Liver (tissue), 3 donors: ENCODE data around the gene STK32C.

Experiments
- GABPA ChIP-seq, 2 donors: IDR thresholded peaks in 1 of 2; conservative IDR thresholded peaks in 1 of 2; 2 replicates each; pipeline ENCODE4 v1.6.1; 2016; ENCODE audit warnings: antibody characterized with exemption in 2 of 2, mild to moderate bottlenecking in 1 of 2, moderate library complexity in 1 of 2
- HNF4A ChIP-seq, 2 donors: conservative IDR thresholded peaks; 2 replicates each; pipeline ENCODE4 v1.6.1; 2016; ENCODE audit warnings: antibody characterized with exemption in 2 of 2, mild to moderate bottlenecking in 2 of 2
- SP1 ChIP-seq: IDR thresholded peaks from 2 replicates; pipeline ENCODE4 v1.6.1; 2018; ENCODE audit warnings: antibody characterized with exemption, mild to moderate bottlenecking
- TAF1 ChIP-seq: conservative IDR thresholded peaks from 2 replicates; pipeline ENCODE4 v1.6.1; 2016; ENCODE audit warnings: antibody characterized with exemption, mild to moderate bottlenecking
- YY1 ChIP-seq: IDR thresholded peaks from 2 replicates; pipeline ENCODE4 v1.6.1; 2016; ENCODE audit warnings: antibody characterized with exemption, mild to moderate bottlenecking
- TF ChIP-seq, protein P1 (sequence below): fragments of 150-350 bp; IDR thresholded peaks from 2 replicates; pipeline ENCODE4 v1.5.1; 2017; ENCODE audit warnings: improper control_type of control experiment, low read depth, low read length; ENCODE audit not compliant: missing input control
- TF ChIP-seq, protein P2 (sequence below): IDR thresholded peaks from 2 replicates; pipeline ENCODE4 v1.6.1; 2016; ENCODE audit warnings: antibody characterized with exemption
- TF ChIP-seq, protein P3 (sequence below): IDR thresholded peaks from 2 replicates; pipeline ENCODE4 v1.6.1; 2016; ENCODE audit warnings: antibody characterized with exemption, mild to moderate bottlenecking
- donor health status: healthy.
- donor health status: healthy.

DNA sequence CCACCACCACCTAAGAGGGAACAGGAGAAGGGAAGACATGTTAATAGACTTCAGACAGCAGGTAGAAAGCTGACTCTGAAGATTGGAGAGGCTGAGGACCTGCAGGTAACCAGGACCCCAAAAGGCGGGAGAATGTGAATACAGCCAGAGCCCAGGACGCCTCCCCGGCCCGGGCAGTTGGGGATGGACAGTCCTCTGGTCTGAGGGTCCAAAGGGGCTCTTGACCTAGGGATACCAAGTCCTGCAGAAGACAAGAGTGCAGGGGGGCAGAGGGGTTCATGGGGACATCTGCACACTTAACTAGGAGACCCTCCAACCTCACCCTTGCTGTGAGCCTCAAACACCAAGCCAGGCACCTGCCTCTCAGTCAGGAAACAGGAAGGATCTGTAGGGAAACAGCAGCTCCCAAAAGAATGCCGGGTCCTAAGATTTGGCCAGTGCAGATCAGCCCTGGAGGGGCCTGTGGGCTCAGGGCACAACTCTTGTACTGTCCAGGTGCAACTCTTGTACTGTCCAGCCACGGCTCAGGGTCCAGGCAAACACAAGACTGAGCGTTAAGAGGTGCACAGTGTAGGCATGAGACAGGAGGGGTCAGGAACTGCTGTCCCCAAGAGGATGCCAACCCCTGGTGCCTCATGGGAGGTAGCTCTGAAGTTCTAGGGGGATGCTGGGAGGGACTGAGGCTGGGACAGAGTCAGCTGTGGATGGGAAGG is 2.3 kb upstream of the STK32C start:
- TF ChIP-seq, protein P1, sequence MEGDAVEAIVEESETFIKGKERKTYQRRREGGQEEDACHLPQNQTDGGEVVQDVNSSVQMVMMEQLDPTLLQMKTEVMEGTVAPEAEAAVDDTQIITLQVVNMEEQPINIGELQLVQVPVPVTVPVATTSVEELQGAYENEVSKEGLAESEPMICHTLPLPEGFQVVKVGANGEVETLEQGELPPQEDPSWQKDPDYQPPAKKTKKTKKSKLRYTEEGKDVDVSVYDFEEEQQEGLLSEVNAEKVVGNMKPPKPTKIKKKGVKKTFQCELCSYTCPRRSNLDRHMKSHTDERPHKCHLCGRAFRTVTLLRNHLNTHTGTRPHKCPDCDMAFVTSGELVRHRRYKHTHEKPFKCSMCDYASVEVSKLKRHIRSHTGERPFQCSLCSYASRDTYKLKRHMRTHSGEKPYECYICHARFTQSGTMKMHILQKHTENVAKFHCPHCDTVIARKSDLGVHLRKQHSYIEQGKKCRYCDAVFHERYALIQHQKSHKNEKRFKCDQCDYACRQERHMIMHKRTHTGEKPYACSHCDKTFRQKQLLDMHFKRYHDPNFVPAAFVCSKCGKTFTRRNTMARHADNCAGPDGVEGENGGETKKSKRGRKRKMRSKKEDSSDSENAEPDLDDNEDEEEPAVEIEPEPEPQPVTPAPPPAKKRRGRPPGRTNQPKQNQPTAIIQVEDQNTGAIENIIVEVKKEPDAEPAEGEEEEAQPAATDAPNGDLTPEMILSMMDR, result no peak
- no peak for TF ChIP-seq YY1
- no peak for TF ChIP-seq HNF4A (conservative IDR thresholded peaks at IDR 0.05)
- no peak for TF ChIP-seq GABPA (IDR thresholded peaks at IDR 0.05 in 1 of 2, conservative IDR thresholded peaks at IDR 0.05 in 1 of 2)
- TF ChIP-seq SP1, result no peak
- TF ChIP-seq, protein P2, sequence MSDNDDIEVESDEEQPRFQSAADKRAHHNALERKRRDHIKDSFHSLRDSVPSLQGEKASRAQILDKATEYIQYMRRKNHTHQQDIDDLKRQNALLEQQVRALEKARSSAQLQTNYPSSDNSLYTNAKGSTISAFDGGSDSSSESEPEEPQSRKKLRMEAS, result no peak
- TF ChIP-seq, protein P3, sequence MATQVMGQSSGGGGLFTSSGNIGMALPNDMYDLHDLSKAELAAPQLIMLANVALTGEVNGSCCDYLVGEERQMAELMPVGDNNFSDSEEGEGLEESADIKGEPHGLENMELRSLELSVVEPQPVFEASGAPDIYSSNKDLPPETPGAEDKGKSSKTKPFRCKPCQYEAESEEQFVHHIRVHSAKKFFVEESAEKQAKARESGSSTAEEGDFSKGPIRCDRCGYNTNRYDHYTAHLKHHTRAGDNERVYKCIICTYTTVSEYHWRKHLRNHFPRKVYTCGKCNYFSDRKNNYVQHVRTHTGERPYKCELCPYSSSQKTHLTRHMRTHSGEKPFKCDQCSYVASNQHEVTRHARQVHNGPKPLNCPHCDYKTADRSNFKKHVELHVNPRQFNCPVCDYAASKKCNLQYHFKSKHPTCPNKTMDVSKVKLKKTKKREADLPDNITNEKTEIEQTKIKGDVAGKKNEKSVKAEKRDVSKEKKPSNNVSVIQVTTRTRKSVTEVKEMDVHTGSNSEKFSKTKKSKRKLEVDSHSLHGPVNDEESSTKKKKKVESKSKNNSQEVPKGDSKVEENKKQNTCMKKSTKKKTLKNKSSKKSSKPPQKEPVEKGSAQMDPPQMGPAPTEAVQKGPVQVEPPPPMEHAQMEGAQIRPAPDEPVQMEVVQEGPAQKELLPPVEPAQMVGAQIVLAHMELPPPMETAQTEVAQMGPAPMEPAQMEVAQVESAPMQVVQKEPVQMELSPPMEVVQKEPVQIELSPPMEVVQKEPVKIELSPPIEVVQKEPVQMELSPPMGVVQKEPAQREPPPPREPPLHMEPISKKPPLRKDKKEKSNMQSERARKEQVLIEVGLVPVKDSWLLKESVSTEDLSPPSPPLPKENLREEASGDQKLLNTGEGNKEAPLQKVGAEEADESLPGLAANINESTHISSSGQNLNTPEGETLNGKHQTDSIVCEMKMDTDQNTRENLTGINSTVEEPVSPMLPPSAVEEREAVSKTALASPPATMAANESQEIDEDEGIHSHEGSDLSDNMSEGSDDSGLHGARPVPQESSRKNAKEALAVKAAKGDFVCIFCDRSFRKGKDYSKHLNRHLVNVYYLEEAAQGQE, result no peak
- no peak for TF ChIP-seq TAF1
